Mesenchymal stem cell (in vitro differentiated cells and primary cell): ENCODE data around the gene HBS1L.

ENCODE experiments used
- DNase-seq: peaks from one replicate; pipeline ENCODE4 v3.0.0-alpha.2; 2013
- H2AFZ ChIP-seq: one replicate; pipeline ENCODE4 v1.6.1; 2013; ENCODE audit warnings: low read depth, mild to moderate bottlenecking, control low read depth, inconsistent platforms, low read length, moderate library complexity
- H2AK5ac ChIP-seq: 2 replicates; pipeline ENCODE4 v1.6.1; 2013; ENCODE audit warnings: low read length, moderate library complexity, mild to moderate bottlenecking, inconsistent platforms; ENCODE audit not compliant: severe bottlenecking
- H2BK120ac ChIP-seq: one replicate; pipeline ENCODE4 v1.6.1; 2013; ENCODE audit warnings: low read depth, mild to moderate bottlenecking, inconsistent platforms, low read length, moderate library complexity
- H2BK12ac ChIP-seq, 2 experiments: one replicate each; pipeline ENCODE4 v1.6.1; 2013; ENCODE audit warnings: inconsistent platforms in 2 of 2, low read length in 2 of 2, mild to moderate bottlenecking in 2 of 2, moderate library complexity in 2 of 2, control low read depth in 1 of 2
- H2BK15ac ChIP-seq: one replicate; pipeline ENCODE4 v1.6.1; 2013; ENCODE audit warnings: mild to moderate bottlenecking, low read depth, inconsistent platforms; ENCODE audit not compliant: poor library complexity, severe bottlenecking
- H2BK5ac ChIP-seq: 2 replicates; pipeline ENCODE4 v1.6.1; 2013; ENCODE audit warnings: low read depth, mild to moderate bottlenecking, low read length, control low read depth, inconsistent platforms; ENCODE audit not compliant: poor library complexity, severe bottlenecking
- H3K14ac ChIP-seq, 2 experiments: one replicate each; pipeline ENCODE4 v1.6.1; 2013; ENCODE audit warnings: inconsistent platforms in 2 of 2, low read length in 2 of 2, control low read depth in 1 of 2, mild to moderate bottlenecking in 1 of 2, moderate library complexity in 1 of 2
- H3K18ac ChIP-seq, 2 experiments: one replicate each; pipeline ENCODE4 v1.6.1; 2013; ENCODE audit warnings: inconsistent platforms in 2 of 2, low read length in 2 of 2, control low read depth in 1 of 2, low read depth in 1 of 2, mild to moderate bottlenecking in 1 of 2
- H3K23ac ChIP-seq, 2 experiments: one replicate each; pipeline ENCODE4 v1.6.1; 2013; ENCODE audit warnings: inconsistent platforms in 2 of 2, low read length in 2 of 2, mild to moderate bottlenecking in 2 of 2, moderate library complexity in 2 of 2, control low read depth in 1 of 2
- H3K27ac ChIP-seq: 2 replicates; pipeline ENCODE4 v1.5.1; 2013; ENCODE audit warnings: mild to moderate bottlenecking, moderate library complexity, low read length, control low read depth, inconsistent platforms; ENCODE audit not compliant: poor library complexity, severe bottlenecking
- H3K27me3 ChIP-seq, 2 experiments: 2 replicates each; pipeline versions ENCODE4 v1.6.1 to v1.7.0; 2013; ENCODE audit warnings: low read length in 2 of 2, mild to moderate bottlenecking in 2 of 2, moderate library complexity in 2 of 2, control low read depth in 1 of 2, inconsistent platforms in 1 of 2; ENCODE audit not compliant: control insufficient read depth in 1 of 2, insufficient read depth in 1 of 2
- H3K36me3 ChIP-seq, 2 experiments: 2 replicates each; pipeline versions ENCODE4 v1.6.1 to v1.7.0; 2013; ENCODE audit warnings: low read length in 2 of 2, control low read depth in 1 of 2, inconsistent platforms in 1 of 2, low read depth in 1 of 2, mild to moderate bottlenecking in 1 of 2; ENCODE audit not compliant: insufficient read depth in 2 of 2, control insufficient read depth in 1 of 2
- H3K4ac ChIP-seq, 2 experiments: one replicate each; pipeline ENCODE4 v1.6.1; 2013; ENCODE audit warnings: inconsistent platforms in 2 of 2, low read length in 2 of 2, mild to moderate bottlenecking in 2 of 2, moderate library complexity in 2 of 2, control low read depth in 1 of 2, low read depth in 1 of 2
- H3K4me1 ChIP-seq: 2 replicates; pipeline ENCODE4 v1.6.1; 2013; ENCODE audit warnings: low read depth, low read length, control low read depth; ENCODE audit not compliant: control insufficient read depth, insufficient read depth
- H3K4me2 ChIP-seq: 2 replicates; pipeline ENCODE4 v1.6.1; 2013; ENCODE audit warnings: low read length, mild to moderate bottlenecking, inconsistent platforms; ENCODE audit not compliant: poor library complexity, severe bottlenecking
- H3K4me3 ChIP-seq, 2 experiments: 2 replicates each; pipeline versions ENCODE4 v1.5.1 to v1.7.0; 2013; ENCODE audit warnings: low read length in 2 of 2, mild to moderate bottlenecking in 2 of 2, control low read depth in 1 of 2, low read depth in 1 of 2; ENCODE audit not compliant: insufficient read depth in 1 of 2
- H3K79me1 ChIP-seq: replicated peaks from 2 replicates; pipeline ENCODE4 v1.6.1; 2013; ENCODE audit warnings: mild to moderate bottlenecking, control low read depth, low read length, inconsistent platforms; ENCODE audit not compliant: poor library complexity, severe bottlenecking
- H3K9ac ChIP-seq: 2 replicates; pipeline ENCODE4 v1.7.0; 2013; ENCODE audit warnings: mild to moderate bottlenecking, low read length, moderate library complexity
- H3K9me3 ChIP-seq: 2 replicates; pipeline ENCODE4 v1.7.0; 2013; ENCODE audit warnings: mild to moderate bottlenecking, low read length; ENCODE audit not compliant: control insufficient read depth
- H4K8ac ChIP-seq: one replicate; pipeline ENCODE4 v1.6.1; 2013; ENCODE audit warnings: inconsistent platforms, mild to moderate bottlenecking, low read length, moderate library complexity
- H4K91ac ChIP-seq: one replicate; pipeline ENCODE4 v1.6.1; 2013; ENCODE audit warnings: mild to moderate bottlenecking, low read length, inconsistent platforms
- WGBS: methylation state at CpG from one replicate; pipeline ENCODE4 v1.1.7; 2013; ENCODE audit warnings: mixed read lengths; 5-methylcytosine and 5-hydroxymethylcytosine counted together

HBS1L gene

DNA sequence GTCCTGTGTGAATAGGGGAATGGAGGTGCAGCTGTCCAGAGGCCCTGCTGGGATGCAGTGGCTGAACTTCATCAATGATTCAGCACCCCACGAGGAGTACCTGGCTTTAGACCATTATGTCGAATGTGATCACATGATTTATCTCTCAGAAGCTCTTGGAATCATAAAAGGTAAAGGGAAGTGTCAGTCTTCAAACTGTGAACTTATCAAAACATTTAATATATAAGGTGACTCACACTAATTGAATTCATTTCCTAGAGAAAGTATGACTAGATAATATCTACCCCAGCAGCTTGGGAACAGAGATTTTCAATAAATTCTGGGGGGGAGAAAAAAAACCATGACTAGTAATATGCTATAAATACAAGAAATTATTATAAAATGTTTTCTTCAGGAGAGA lies 134.2 kb downstream of the HBS1L start:
- Histone ChIP-seq H3K27me3 (no peaks in the 10 kb centered on the region), H2BK5ac (no peak overlapping the region), H3K4me2 (no peak overlapping the region), H2BK15ac (no peak overlapping the region), H3K14ac (no peak overlapping the region), H3K27ac (no peak overlapping the region), H4K91ac (no peak overlapping the region), H4K8ac (no peak overlapping the region), H2BK120ac (no peak overlapping the region), H3K23ac (no peak overlapping the region), H2BK12ac (no peak overlapping the region), H3K79me1 (no peaks in the 10 kb centered on the region), H3K18ac (no peak overlapping the region), H3K4ac (no peak overlapping the region), H3K36me3 (no peaks in the 10 kb centered on the region), H3K4me1 (peaks cover 7% of the 10 kb centered on the region), H3K9ac (no peak overlapping the region), H2AFZ (no peak overlapping the region), H3K4me3 (no peak overlapping the region), H3K9me3 (no peaks in the 10 kb centered on the region), H2AK5ac (peak overlapping the region; percentile 70)
- no peak for DNase-seq
- WGBS: no CpG with 5 or more reads among the region's 2 CpGs

DNA sequence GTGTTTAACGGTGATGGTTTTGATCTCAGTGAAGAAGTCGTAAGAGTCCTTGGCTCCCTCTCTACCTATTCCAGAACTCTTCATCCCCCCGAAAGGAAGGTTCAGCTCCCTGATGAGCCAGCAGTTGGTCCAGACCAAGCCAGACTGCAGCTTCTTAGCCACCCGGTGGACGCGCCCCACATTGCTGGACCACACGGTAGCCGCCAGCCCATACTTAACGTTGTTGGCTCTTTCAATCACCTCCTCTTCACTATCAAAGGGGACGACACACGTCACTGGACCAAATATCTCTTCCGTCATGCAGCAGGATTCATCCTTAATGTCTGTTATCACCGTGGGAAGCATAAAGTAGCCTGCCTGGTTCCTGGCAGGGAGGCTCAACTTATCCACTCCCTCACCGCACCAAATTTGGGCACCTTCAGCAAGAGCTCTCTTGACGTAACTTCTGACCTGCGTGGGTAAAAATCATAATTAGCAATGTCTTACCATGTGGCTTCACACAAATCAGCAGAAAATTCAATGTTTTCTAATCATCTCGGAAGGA lies 136.1 kb downstream of the HBS1L start:
- Histone ChIP-seq H4K8ac (no peak overlapping the region), H2BK5ac (no peak overlapping the region), H3K4me3 (no peak overlapping the region), H3K36me3 (no peaks in the 10 kb centered on the region), H3K14ac (no peak overlapping the region), H2BK120ac (no peak overlapping the region), H3K4ac (no peak overlapping the region), H3K4me1 (peaks cover 7% of the 10 kb centered on the region), H2AFZ (no peak overlapping the region), H3K18ac (no peak overlapping the region), H3K23ac (no peak overlapping the region), H3K9ac (no peak overlapping the region), H2AK5ac (no peak overlapping the region), H3K9me3 (no peaks in the 10 kb centered on the region), H3K4me2 (no peak overlapping the region), H3K27me3 (no peaks in the 10 kb centered on the region), H2BK15ac (no peak overlapping the region), H2BK12ac (no peak overlapping the region), H4K91ac (no peak overlapping the region), H3K79me1 (no peaks in the 10 kb centered on the region), H3K27ac (no peak overlapping the region)
- DNase-seq: no peak
- WGBS: 94% methylated on average over 17 of the region's 17 CpGs

DNA sequence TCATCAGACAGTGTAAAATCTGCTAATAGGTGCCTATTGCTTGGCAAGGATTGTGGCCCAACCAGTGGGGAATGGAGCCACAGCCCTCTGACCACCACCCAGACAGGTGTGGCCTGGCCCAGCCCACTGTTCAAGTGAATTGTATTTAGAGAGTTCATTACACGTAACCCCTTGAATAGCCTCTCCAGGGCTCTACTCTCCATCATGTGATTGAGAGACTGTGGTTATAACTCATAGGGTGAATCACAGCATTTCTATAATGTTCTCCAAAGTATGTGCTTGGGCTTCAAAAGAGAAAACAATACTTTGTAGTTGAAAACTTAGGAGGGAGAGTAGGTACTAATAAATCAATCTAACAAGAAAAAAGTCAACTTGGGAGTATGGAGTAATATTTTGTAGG lies 143.1 kb downstream of the HBS1L start:
- Histone ChIP-seq H3K27ac (peak overlapping the region; percentile 44), H3K79me1 (no peaks in the 10 kb centered on the region), H2AFZ (no peak overlapping the region), H2BK5ac (no peak overlapping the region), H3K4me3 (no peak overlapping the region), H2BK12ac (no peak overlapping the region), H3K4me1 (peaks cover 13% of the 10 kb centered on the region), H3K36me3 (no peaks in the 10 kb centered on the region), H2BK120ac (no peak overlapping the region), H3K27me3 (no peaks in the 10 kb centered on the region), H3K14ac (no peak overlapping the region), H3K4ac (no peak overlapping the region), H3K4me2 (no peak overlapping the region), H2AK5ac (peak overlapping the region; percentile 71), H3K23ac (no peak overlapping the region), H3K18ac (no peak overlapping the region), H4K91ac (no peak overlapping the region), H4K8ac (no peak overlapping the region), H2BK15ac (no peak overlapping the region), H3K9me3 (no peaks in the 10 kb centered on the region), H3K9ac (peak overlapping the region; percentile 51)
- peak; percentile 42 for DNase-seq
- no CpG with 5 or more reads among the region's 1 CpG for WGBS

DNA sequence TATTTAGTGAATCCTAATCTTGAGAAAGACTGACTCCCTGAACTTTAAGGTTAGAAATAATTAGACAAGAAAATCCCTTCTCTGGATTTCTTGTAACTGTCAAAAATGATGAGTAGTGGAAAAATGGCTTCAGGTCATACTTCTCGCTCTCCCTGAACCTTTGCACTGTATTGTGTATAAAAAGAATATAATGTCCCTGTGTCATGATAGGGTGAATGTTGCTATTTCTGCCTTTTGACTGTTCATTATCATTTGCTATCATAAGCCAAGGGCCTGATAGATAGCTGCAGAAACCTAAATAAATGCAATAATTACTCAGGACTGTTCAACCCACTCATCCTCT lies 144.1 kb downstream of the HBS1L start:
- Histone ChIP-seq H3K27me3 (no peaks in the 10 kb centered on the region), H3K4ac (no peak overlapping the region), H4K91ac (no peak overlapping the region), H3K14ac (no peak overlapping the region), H3K79me1 (no peaks in the 10 kb centered on the region), H3K36me3 (no peaks in the 10 kb centered on the region), H2AK5ac (no peak overlapping the region), H2BK5ac (no peak overlapping the region), H3K9me3 (no peaks in the 10 kb centered on the region), H2BK12ac (no peak overlapping the region), H2BK15ac (no peak overlapping the region), H2BK120ac (no peak overlapping the region), H3K9ac (peak overlapping the region; percentile 89), H3K4me1 (peaks cover 13% of the 10 kb centered on the region), H3K27ac (no peak overlapping the region), H4K8ac (no peak overlapping the region), H3K23ac (no peak overlapping the region), H3K18ac (no peak overlapping the region), H3K4me2 (no peak overlapping the region), H2AFZ (no peak overlapping the region), H3K4me3 (no peak overlapping the region)
- DNase-seq: no peak
- WGBS: 100% methylated on average over 1 of the region's 1 CpG
